H1 (cell line): Measurements from ENCODE around the gene CSTF2. TPM values are rescaled to one million over a fixed set of nuclear protein-coding genes. Genes with fewer than 3 reads are reported as not detected.
"Not testable (repeated sequence)": the region's sequence is repeated elsewhere in the genome, so short reads cannot be mapped to it uniquely, and the experiment has no call there.

ENCODE experiments used
- CTCF ChIA-PET: fragments of 300-600 bp; sonication (Branson Sonifier 250); formaldehyde crosslinking; loops from one replicate; lab custom pipeline; 2021; ENCODE audit not compliant: partially characterized antibody; lab: Charles Lee
- POLR2A ChIA-PET: fragments of 300-600 bp; sonication (Branson Sonifier 250); formaldehyde crosslinking; loops from one replicate; lab custom pipeline; 2021; ENCODE audit warnings: inconsistent platforms; ENCODE audit not compliant: partially characterized antibody; lab: Charles Lee
- DNase-seq, 2 experiments: peaks; one replicate each; pipeline versions ENCODE4 v3.0.0 to v3.0.0-alpha.2; 2010 to 2022; ENCODE audit warnings: low spot score in 2 of 2, low read depth in 1 of 2, mixed read lengths in 1 of 2
- FAIRE-seq: peaks from 2 replicates; lab custom pipeline; 2011; peaks lifted over from hg19 to GRCh38; lab: Jason Lieb, UNC
- H2AFZ ChIP-seq: 2 replicates; pipeline ENCODE4 v1.8.1; 2012; ENCODE audit warnings: low read length, inconsistent platforms
- H2AK5ac ChIP-seq: 2 replicates; pipeline ENCODE4 v1.6.1; 2013; ENCODE audit warnings: low read depth, low read length
- H2BK120ac ChIP-seq: replicated peaks from 2 replicates; pipeline ENCODE3; 2013; ENCODE audit warnings: low read depth, low read length, inconsistent platforms
- H2BK12ac ChIP-seq: 2 replicates; pipeline ENCODE4 v1.6.1; 2013; ENCODE audit warnings: low read depth, low read length
- H2BK15ac ChIP-seq: 2 replicates; pipeline ENCODE4 v1.6.1; 2013; ENCODE audit warnings: low read length
- H2BK20ac ChIP-seq: 2 replicates; pipeline ENCODE4 v1.6.1; 2013; ENCODE audit warnings: low read length
- H2BK5ac ChIP-seq: 2 replicates; pipeline ENCODE4 v1.6.1; 2013; ENCODE audit warnings: low read depth, low read length
- H3K14ac ChIP-seq: 2 replicates; pipeline ENCODE4 v1.6.1; 2013; ENCODE audit warnings: inconsistent platforms; ENCODE audit not compliant: insufficient read length
- H3K18ac ChIP-seq: 2 replicates; pipeline ENCODE4 v1.6.1; 2013; ENCODE audit warnings: low read length; ENCODE audit errors: extremely low read depth
- H3K23ac ChIP-seq: 2 replicates; pipeline ENCODE4 v1.6.1; 2013; ENCODE audit warnings: inconsistent platforms; ENCODE audit not compliant: insufficient read length
- H3K23me2 ChIP-seq: 2 replicates; pipeline ENCODE4 v1.6.1; 2013; ENCODE audit warnings: low read depth, low read length
- H3K27ac ChIP-seq: 2 replicates; pipeline ENCODE4 v1.6.1; 2011; ENCODE audit warnings: low read depth, low read length, inconsistent platforms
- H3K27me3 ChIP-seq, 4 experiments: replicated peaks in 1 of 4; 1 replicate in 1 of 4; 2 replicates in 3 of 4; pipeline versions ENCODE4 v1.6.1 to v1.8.1; 2011 to 2013; ENCODE audit warnings: low read length in 3 of 4, mild to moderate bottlenecking in 3 of 4, inconsistent platforms in 2 of 4, mixed read lengths in 2 of 4, moderate library complexity in 1 of 4; ENCODE audit not compliant: control insufficient read depth in 3 of 4, insufficient read depth in 3 of 4; ENCODE audit errors: extremely low read depth in 1 of 4
- H3K36me3 ChIP-seq, 4 experiments: 2 replicates each; pipeline versions ENCODE4 v1.6.1 to v1.8.1; 2011 to 2013; ENCODE audit warnings: mild to moderate bottlenecking in 4 of 4, low read length in 3 of 4, moderate library complexity in 2 of 4, control low read depth in 1 of 4, inconsistent platforms in 1 of 4; ENCODE audit not compliant: insufficient read depth in 4 of 4, control insufficient read depth in 2 of 4
- H3K4ac ChIP-seq: replicated peaks from 2 replicates; pipeline ENCODE3; 2013; ENCODE audit warnings: low read length, low read depth, mixed read lengths, inconsistent platforms; ENCODE audit not compliant: insufficient read length
- H3K4me1 ChIP-seq, 4 experiments: replicated peaks in 1 of 4; 1 replicate in 1 of 4; 2 replicates in 3 of 4; pipeline versions ENCODE4 v1.6.1 to v1.8.1; 2011 to 2013; ENCODE audit warnings: low read length in 3 of 4, inconsistent platforms in 2 of 4, mixed read lengths in 1 of 4; ENCODE audit not compliant: insufficient read depth in 4 of 4, control insufficient read depth in 3 of 4
- H3K4me2 ChIP-seq, 2 experiments: 2 replicates each; pipeline versions ENCODE4 v1.6.1 to v1.8.1; 2011 to 2013; ENCODE audit warnings: low read depth in 2 of 2, low read length in 2 of 2, control low read depth in 1 of 2, inconsistent platforms in 1 of 2, mild to moderate bottlenecking in 1 of 2; ENCODE audit not compliant: insufficient read depth in 1 of 2
- H3K4me3 ChIP-seq, 4 experiments: fragments of 200-600, 300-600 bp in 1 of 4; sonication (generic), shearing (Covaris generic), sonication (Bioruptor Twin) in 1 of 4; 2 replicates each; pipeline versions ENCODE4 v1.5.1 to v1.8.1; 2011 to 2016; ENCODE audit warnings: low read length in 4 of 4, low read depth in 3 of 4, control low read depth in 2 of 4, inconsistent platforms in 2 of 4, mild to moderate bottlenecking in 2 of 4, mixed read lengths in 1 of 4, moderate library complexity in 1 of 4; ENCODE audit not compliant: insufficient read depth in 2 of 4; ENCODE audit errors: extremely low read depth in 1 of 4
- H3K56ac ChIP-seq: replicated peaks from 2 replicates; pipeline ENCODE3; 2013; ENCODE audit warnings: low read depth, mild to moderate bottlenecking, mixed read lengths, low read length, inconsistent platforms; ENCODE audit not compliant: insufficient read length
- H3K79me1 ChIP-seq: 2 replicates; pipeline ENCODE4 v1.6.1; 2013; ENCODE audit warnings: low read depth, low read length, control low read depth
- H3K79me2 ChIP-seq, 2 experiments: 2 replicates each; pipeline versions ENCODE4 v1.6.1 to v1.8.1; 2012 to 2013; ENCODE audit warnings: low read length in 2 of 2, mild to moderate bottlenecking in 2 of 2, inconsistent platforms in 1 of 2; ENCODE audit not compliant: insufficient read depth in 2 of 2, control insufficient read depth in 1 of 2
- H3K9ac ChIP-seq, 4 experiments: replicated peaks in 1 of 4; 1 replicate in 1 of 4; 2 replicates in 3 of 4; pipeline versions ENCODE4 v1.6.1 to v1.8.1; 2011 to 2013; ENCODE audit warnings: low read depth in 3 of 4, low read length in 3 of 4, control low read depth in 2 of 4, mild to moderate bottlenecking in 2 of 4, moderate library complexity in 2 of 4, inconsistent platforms in 1 of 4; ENCODE audit errors: extremely low read depth in 1 of 4
- H3K9me3 ChIP-seq, 2 experiments: 2 replicates each; pipeline versions ENCODE4 v1.6.1 to v1.8.1; 2012 to 2013; ENCODE audit warnings: mild to moderate bottlenecking in 2 of 2, moderate library complexity in 2 of 2, control low read depth in 1 of 2, inconsistent platforms in 1 of 2, low read depth in 1 of 2, low read length in 1 of 2, mixed read lengths in 1 of 2; ENCODE audit not compliant: insufficient read depth in 2 of 2
- H4K20me1 ChIP-seq, 2 experiments: replicated peaks in 1 of 2; 2 replicates each; pipeline versions ENCODE3 to v1.8.1; 2011 to 2013; ENCODE audit warnings: inconsistent platforms in 2 of 2, low read length in 2 of 2, mild to moderate bottlenecking in 1 of 2; ENCODE audit not compliant: insufficient read depth in 2 of 2, control insufficient read depth in 1 of 2
- H4K5ac ChIP-seq: 2 replicates; pipeline ENCODE4 v1.6.1; 2013; ENCODE audit warnings: low read length, low read depth, mixed read lengths, inconsistent platforms; ENCODE audit not compliant: insufficient read length
- H4K8ac ChIP-seq: 2 replicates; pipeline ENCODE4 v1.8.0; 2013; ENCODE audit warnings: mild to moderate bottlenecking, moderate library complexity, low read length, inconsistent platforms; ENCODE audit not compliant: insufficient read depth; ENCODE audit errors: extremely low read depth
- H4K91ac ChIP-seq: replicated peaks from 2 replicates; pipeline ENCODE3; 2013; ENCODE audit warnings: low read length, mixed read lengths, inconsistent platforms; ENCODE audit not compliant: insufficient read length
- WGBS, 2 experiments: shearing (Covaris generic) in 1 of 2; methylation state at CpG; one replicate each; pipeline versions ENCODE4 v1.1.6 to v1.1.7; 2013 to 2015; ENCODE audit warnings: low lambda C conversion rate in 2 of 2, mixed read lengths in 2 of 2, inconsistent platforms in 1 of 2, low coverage in 1 of 2, missing lambda C conversion rate in 1 of 2; ENCODE audit not compliant: insufficient replicate concordance in 2 of 2, insufficient coverage in 1 of 2, insufficient read length in 1 of 2; ENCODE audit errors: extremely low coverage in 1 of 2, missing lambda C conversion rate in 1 of 2; 5-methylcytosine and 5-hydroxymethylcytosine counted together
- polyA plus RNA-seq, 7 experiments: library from polyadenylated mRNA; depleted of rRNA in 3 of 7; stranded (reverse) in 5 of 7; unstranded in 2 of 7; fragments of >200 nt in 5 of 7; fragments of 200-250 nt in 2 of 7; gene quantifications; 1 replicate in 5 of 7; 2 replicates in 1 of 7; 4 replicates in 1 of 7; pipeline versions ENCODE4 v1.2.1 to v1.2.3, GENCODE V29; 2011 to 2013; ENCODE audit warnings: missing spikeins in 2 of 7, mixed read lengths in 2 of 7
- total RNA-seq: library from RNA; stranded (reverse); fragmentation: NEBNext Ultra II Directional; extraction: Animal tissue kit (Norgen Biotek cat#: 25700); gene quantifications from 2 replicates; pipeline ENCODE4 v1.2.1, GENCODE V29; 2021

CSTF2 gene
- total and polyA plus RNA-seq, 2 of the 8 experiments (the other 6 are each of a cell fraction or from before 2014, with no cell fraction given), result 20.7 to 30.9 TPM

DNA sequence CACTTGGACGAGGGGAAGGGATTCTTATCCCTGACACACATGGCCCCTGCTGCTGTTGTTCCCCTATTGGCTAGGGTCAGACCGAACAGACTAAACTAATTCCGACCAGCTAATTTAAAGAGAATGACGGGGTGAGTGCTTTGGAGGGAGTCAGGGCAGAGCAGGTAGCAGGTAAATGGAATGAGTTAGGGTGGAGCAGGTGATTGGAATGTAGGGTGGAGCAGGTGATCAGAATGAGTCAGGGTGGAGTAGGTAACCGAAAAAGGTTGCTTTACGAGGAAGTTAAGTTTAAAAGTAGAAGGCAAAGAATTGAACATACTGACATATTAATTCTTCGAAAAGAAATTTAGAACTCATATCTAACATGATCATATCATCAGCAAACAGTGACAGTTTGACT is 11.9 kb upstream of the CSTF2 start:
- H2BK15ac ChIP-seq, FAIRE-seq, POLR2A ChIA-PET, H4K20me1 ChIP-seq, H3K27ac ChIP-seq, H4K8ac ChIP-seq, H3K79me2 ChIP-seq, H2BK5ac ChIP-seq, H3K9ac ChIP-seq, H4K91ac ChIP-seq, H3K14ac ChIP-seq, H3K27me3 ChIP-seq, H3K18ac ChIP-seq, H3K4ac ChIP-seq, H2BK20ac ChIP-seq, H3K23me2 ChIP-seq, CTCF ChIA-PET, DNase-seq, H3K4me3 ChIP-seq, H3K23ac ChIP-seq, H3K4me1 ChIP-seq, H3K4me2 ChIP-seq, H2BK12ac ChIP-seq, H2AFZ ChIP-seq, H4K5ac ChIP-seq, H2BK120ac ChIP-seq, H2AK5ac ChIP-seq, H3K36me3 ChIP-seq, H3K79me1 ChIP-seq, H3K9me3 ChIP-seq, H3K56ac ChIP-seq: not testable (repeated sequence)
- 93% methylated on average over 7 of the region's 7 CpGs; no CpG with 5 or more reads in 1 of the 2 experiments for WGBS, 2 experiments
